Activated CD4-positive, alpha-beta T cell treated with anti-CD3 and anti-CD28 coated beads, Interleukin-2, Interleukin-4, amounts not matched to agents 100 ng/mL and 50 ng/mL, durations not matched to agents 16 hours and 8 hours (primary cell): Measurements from ENCODE around the gene OR51V1.
"Not testable (repeated sequence)": the region's sequence is repeated elsewhere in the genome, so short reads cannot be mapped to it uniquely, and the experiment has no call there.

Experiments used
- DNase-seq: peaks from one replicate; pipeline ENCODE4 v3.0.0-alpha.2; 2020; ENCODE audit warnings: low spot score

Gene OR51V1

DNA sequence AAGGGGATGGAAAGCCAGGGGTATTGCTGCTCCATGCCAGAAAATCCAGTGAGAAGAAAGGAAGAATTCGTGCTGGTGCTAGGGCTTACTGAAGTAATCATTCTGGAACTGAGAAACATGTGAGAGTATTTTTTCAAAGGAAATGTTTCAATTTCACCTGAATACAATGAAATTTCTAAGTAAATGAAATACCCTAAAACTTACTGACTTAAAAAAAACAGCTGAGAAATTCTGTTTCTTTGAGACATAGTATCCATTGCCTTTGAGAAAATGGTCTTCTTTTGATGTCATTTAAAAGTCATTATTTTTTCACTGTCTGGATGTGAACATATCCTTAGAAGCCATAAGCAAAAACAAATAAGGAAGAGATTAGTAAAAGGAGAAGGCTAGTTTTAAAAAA is at the start of gene OR51V1:
TSS of gene OR51V1 (minus strand) at position 101 of the 400 bp plus-strand sequence. CDS start at position 101, 0 bp downstream.
- no peak for DNase-seq

DNA sequence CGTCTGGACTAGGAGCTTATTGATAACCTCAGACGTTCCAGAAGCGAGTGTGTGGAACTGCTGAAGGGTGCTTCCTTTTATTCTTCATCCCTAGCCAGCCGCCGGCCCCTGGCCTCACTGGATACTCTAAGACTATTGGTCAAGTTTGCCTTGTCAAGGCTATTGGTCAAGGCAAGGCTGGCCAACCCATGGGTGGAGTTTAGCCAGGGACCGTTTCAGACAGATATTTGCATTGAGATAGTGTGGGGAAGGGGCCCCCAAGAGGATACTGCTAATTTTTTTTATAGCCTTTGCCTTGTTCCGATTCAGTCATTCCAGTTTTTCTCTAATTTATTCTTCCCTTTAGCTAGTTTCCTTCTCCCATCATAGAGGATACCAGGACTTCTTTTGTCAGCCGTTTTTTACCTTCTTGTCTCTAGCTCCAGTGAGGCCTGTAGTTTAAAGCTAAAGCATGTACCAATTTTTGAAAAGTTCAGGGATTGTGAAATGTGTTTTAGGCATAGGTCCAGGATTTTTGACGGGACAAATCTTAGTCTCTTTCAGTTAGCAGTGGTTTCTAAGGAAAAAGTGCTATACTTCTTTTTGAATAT is 49.4 kb upstream of the OR51V1 start, which contains the start of gene HBG1:
TSS of gene HBG1 (minus strand) at position 51 of the 590 bp plus-strand sequence. CDS start 53 bp downstream, outside the sequence.
- not testable (repeated sequence) for DNase-seq

DNA sequence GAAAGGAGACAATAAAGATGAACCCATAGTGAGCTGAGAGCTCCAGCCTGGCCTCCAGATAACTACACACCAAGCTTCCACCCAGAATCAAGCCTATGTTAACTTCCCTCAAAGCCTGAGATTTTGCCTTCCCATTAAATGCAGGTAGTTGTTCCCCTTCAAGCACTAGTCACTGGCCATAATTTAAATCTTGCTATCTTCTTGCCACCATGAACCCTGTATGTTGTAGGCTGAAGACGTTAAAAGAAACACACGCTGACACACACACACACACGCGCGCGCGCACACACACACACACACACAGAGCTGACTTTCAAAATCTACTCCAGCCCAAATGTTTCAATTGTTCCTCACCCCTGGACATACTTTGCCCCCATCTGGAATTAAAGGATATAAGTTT is 48.0 kb upstream of the OR51V1 start:
- DNase-seq: not testable (repeated sequence)

DNA sequence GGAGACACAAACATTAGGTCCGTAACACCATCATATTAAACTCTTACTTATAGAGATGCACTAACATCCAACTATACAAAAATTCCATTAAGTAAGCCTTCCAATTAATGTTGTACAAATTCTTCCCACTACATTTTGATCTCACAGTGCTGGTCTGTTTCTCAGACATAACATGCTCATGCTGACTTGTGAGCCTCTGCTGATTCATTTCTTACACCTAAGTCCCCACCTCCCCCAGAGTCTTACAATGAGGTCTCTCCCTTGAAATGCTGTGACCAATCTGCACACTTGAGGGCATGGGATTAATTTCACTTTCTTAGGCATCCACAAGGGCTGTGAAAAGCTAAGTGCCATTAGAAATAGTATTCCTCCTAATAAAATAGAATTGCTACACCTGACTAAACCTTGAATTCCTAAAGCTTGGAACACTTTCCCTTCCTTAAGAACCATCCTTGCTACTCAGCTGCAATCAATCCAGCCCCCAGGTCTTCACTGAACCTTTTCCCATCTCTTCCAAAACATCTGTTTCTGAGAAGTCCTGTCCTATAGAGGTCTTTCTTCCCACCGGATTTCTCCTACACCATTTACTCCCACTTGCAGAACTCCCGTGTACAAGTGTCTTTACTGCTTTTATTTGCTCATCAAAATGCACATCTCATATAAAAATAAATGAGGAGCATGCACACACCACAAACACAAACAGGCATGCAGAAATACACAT is 47.1 kb upstream of the OR51V1 start:
- DNase-seq: no peak

DNA sequence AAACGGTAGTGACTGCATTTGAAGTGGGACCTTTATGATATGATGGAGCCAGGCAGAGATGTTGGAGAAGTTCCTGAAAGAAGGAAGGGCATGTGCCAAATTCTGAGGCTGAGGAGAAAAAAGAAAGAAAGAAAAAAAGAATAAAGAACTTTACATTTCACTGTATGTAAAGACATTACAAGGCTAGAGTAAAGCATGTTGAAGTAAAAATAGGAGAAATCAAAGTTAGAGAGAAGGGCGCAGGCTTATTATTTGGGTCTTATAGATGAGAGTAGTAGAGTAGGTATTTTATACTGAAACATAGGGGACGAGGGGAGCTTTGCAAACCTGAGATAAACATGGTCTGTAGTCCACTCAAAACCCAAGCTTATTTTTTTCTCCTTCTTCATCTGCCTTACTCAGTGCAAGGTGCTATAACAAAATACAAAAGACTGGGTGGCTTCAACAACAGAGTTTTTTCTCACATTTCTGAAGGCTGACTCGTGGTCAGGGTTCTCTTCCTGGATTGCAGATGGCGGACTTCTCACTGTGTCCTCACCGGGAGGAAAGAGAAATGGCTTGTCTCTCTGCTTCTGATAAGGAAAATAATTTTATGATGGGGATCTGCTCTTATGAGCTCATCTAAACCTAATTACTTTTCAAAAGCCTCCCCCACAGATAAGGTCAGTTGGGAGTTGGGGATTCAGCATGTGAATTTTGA is 46.4 kb upstream of the OR51V1 start:
- no peak for DNase-seq

DNA sequence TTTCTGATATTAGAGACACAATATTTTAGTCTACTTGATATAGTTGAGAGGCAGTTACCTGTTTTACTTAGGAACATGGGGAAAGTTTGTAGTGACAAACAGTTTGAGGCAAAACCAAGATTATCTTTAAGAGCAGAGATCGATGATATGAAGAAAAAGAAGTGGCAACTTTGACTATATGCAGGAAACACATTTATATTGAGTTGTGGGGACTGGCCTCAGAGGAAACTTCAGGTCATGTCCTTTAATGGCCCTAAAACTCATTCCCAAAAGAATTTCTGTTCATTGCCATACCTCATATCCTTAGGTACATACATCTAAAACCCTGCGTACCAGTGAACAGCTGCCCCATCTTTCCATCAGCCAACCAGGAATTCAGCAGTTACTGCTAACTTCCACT is 44.7 kb upstream of the OR51V1 start:
- DNase-seq: no peak

DNA sequence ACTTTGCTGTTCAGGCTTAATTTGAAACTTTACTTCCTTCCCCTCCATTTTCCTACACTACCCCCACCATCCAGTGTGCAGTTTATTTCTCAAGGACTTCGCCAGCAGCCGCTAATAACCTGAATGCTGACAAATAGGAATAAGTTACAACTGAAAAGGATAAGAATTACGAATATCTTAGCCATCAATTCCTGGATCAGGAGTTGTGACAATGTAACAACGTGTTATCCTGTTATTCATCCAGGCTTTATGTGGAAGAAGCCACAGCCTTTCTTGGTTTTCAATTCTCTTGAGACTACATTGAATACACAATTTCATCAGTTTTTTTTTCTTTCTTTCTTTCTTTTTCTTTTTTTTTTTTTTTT is 43.3 kb upstream of the OR51V1 start:
- no peak for DNase-seq

DNA sequence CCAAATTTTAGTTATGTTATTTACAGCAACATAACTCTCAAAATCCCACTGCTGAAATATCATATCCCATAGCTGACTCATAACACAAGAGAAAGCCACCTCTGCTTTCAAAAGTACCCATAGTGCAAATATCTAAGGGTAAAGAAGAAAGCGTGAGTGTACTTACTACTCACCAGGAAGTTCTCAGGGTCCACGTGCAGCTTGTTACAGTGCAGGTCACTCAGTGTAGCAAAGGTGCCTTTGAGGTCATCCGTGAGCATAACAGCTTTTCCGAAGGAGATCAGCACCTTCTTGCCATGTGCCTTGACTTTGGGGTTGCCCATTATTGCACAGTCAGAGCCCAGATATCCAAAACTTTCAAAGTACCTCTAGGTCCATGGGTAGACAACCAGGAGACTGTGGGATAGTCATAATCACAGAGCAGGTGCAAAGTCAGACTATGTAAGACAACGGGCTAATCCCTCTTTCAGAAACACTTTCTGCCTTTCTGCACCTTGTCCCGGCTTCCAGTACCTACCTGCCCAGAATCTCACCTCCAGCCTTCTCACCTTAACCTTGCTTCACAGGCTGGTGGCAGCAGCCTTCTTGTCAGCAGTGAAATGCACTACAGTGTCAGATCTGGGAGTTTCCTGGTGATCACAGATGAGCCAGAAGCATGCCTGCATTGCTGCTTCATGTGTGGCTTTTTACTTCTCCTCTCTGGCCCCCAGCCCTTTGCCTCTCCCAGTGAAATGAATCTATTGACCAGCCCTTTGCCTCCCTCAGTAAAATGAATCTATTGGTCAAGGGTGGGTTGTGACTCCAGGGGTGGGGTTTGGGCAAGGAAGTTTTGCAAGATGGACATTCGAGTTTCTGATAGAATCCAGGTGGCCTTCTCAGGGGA is 42.7 kb upstream of the OR51V1 start:
- no peak for DNase-seq

DNA sequence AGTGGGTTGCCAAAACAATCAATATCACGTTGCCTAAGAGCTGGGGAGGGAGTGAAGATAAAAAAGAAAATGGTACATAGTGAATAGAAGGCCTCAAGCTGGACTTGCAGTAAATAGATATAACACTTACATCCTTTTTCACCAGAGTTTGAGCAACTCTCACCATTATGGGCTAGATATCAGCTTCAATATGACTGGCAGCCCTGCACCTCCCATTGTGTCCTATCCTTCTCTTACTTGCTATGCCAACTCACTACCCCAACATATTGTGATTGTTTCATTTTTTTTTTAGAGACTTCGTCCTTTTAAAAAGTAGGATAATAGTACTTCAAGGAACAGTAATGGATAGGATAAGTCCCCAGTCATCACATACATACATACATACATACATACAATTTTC is 41.7 kb upstream of the OR51V1 start:
- no peak for DNase-seq

DNA sequence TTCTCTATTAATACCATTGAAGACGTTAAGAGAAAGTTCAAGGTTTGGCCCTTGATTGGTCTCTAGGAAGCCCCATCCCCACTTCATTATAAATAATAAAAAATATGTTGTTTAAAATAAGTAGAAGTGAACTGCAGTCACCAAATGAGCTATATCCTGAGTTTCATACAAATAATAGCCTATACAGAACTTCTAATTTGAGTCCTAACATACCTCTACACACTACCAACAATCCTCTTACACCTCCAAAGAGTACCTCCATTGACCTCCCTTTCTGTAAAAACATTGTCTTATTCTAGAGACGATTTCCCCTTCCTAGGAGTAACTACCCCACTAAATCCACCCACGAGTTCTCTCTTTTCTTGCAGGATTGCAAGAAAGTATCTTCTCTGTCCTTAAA is 41.0 kb upstream of the OR51V1 start:
- no peak for DNase-seq

DNA sequence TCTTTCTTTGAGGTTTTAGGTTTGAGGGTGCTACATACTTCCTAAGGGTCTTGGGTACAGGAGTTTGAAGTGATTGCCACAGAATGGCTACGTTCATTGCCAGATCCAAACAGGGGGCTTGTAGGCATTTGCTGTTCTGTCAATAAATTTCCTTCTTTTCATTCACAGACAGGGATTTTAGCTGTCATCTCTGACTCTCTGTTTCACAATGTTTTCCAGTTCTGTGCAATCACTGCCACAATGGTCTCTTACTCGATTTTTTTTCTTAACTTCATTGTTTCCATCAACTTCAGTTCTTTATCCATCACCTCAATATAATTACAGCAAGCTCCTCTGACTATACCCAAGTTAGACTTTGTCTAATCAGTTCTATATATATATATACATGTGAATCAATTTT is 40.0 kb upstream of the OR51V1 start:
- DNase-seq: no peak

GRCh38 chr11:5240056-5240455 is 39.6 kb upstream of the OR51V1 start:
- DNase-seq: no peak

GRCh38 chr11:5239046-5239445 is 38.6 kb upstream of the OR51V1 start:
- DNase-seq: no peak

DNA sequence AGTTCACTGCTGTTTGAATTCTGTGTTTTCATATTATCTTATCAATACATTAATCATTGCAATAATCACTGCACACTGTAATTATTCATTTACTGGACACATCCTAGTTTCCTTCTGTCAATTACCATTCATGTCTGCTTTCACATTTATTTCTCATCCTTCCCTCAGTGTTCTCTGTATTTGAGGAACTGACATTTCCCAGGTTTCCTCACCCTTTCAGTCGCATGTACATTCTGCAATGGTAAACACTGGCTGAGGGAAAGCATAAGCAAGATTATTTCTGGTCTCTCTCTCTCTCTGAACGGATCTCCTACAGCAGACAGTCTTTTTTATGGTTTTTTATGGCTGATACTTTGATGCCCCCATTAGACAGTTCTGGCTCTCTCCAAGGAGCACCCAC is 38.0 kb upstream of the OR51V1 start:
- no peak for DNase-seq

DNA sequence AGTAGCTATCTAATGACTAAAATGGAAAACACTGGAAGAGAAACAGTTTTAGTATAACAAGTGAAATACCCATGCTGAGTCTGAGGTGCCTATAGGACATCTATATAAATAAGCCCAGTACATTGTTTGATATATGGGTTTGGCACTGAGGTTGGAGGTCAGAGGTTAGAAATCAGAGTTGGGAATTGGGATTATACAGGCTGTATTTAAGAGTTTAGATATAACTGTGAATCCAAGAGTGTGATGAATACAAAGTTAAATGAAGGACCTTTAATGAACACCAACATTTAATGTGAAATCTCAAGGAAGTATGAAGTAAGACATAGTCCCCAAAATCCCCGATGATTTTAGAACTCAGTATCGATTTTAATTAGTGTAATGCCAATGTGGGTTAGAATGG is 36.9 kb upstream of the OR51V1 start:
- no peak for DNase-seq

- no peak for DNase-seq
Measured at GRCh38 chr11:5235364-5236095, 35.0 kb upstream of the OR51V1 start.

GRCh38 chr11:5234381-5234834 is 33.9 kb upstream of the OR51V1 start, which contains the start of gene HBD:
Gene HBD (minus strand): TSS chr11:5234483. CDS start chr11:5234433, 50 bp downstream.
- peak; percentile 6 for DNase-seq

GRCh38 chr11:5233307-5233706 is 32.8 kb upstream of the OR51V1 start:
- DNase-seq: no peak

- DNase-seq: no peak
Measured at GRCh38 chr11:5232821-5233220, 32.3 kb upstream of the OR51V1 start.

DNA sequence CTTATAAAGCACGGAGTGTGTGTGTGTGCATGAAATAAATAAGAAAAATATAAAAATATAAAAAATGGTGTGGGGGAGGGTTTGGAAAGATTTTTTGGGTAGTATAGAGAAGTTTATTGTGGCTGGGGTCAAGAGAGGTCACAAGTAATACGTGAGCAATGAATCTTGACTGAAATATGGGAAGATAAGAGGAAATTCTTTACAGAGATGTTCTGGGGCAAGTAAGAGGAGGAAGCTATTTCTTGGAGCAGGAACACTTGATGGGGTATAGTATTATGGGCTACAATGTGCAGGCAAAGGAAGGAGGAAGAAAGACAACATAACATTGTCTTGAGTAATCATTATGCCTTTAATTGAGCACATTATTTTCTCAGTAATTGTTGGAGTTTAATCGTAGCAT is 31.7 kb upstream of the OR51V1 start:
- no peak for DNase-seq

GRCh38 chr11:5231111-5231510 is 30.6 kb upstream of the OR51V1 start:
- DNase-seq: no peak
